BE2C (cell line): ENCODE data around the gene CCND2.

Experiments used
- DNase-seq: peaks from one replicate; pipeline ENCODE4 v3.0.0-alpha.2; 2020
- H3K27me3 ChIP-seq: fragments of 250-450 bp; sonication (Bioruptor Pico); 2 replicates; pipeline ENCODE4 v1.5.1; 2020; ENCODE audit warnings: mild to moderate bottlenecking
- H3K36me3 ChIP-seq: fragments of 250-450 bp; sonication (Bioruptor Pico); 2 replicates; pipeline ENCODE4 v1.5.1; 2020; ENCODE audit warnings: mild to moderate bottlenecking
- H3K4me1 ChIP-seq: fragments of 250-450 bp; sonication (Bioruptor Pico); 2 replicates; pipeline ENCODE4 v1.5.1; 2020
- H3K4me3 ChIP-seq: 2 replicates; pipeline ENCODE4 v1.5.1; 2011; ENCODE audit warnings: low read depth, low read length
- H3K9me3 ChIP-seq: fragments of 250-450 bp; sonication (Bioruptor Pico); 2 replicates; pipeline ENCODE4 v1.5.1; 2020
- TF ChIP-seq, protein P1 (sequence below): IDR thresholded peaks from 2 replicates; pipeline ENCODE4 v1.5.1; 2012; ENCODE audit warnings: mild to moderate bottlenecking, low read depth, low read length

CCND2 gene

GRCh38 chr12:4307593-4308333 is 34.2 kb downstream of the CCND2 start:
- no peaks in the 10 kb centered on the region for H3K36me3 ChIP-seq
- TF ChIP-seq, protein P1, sequence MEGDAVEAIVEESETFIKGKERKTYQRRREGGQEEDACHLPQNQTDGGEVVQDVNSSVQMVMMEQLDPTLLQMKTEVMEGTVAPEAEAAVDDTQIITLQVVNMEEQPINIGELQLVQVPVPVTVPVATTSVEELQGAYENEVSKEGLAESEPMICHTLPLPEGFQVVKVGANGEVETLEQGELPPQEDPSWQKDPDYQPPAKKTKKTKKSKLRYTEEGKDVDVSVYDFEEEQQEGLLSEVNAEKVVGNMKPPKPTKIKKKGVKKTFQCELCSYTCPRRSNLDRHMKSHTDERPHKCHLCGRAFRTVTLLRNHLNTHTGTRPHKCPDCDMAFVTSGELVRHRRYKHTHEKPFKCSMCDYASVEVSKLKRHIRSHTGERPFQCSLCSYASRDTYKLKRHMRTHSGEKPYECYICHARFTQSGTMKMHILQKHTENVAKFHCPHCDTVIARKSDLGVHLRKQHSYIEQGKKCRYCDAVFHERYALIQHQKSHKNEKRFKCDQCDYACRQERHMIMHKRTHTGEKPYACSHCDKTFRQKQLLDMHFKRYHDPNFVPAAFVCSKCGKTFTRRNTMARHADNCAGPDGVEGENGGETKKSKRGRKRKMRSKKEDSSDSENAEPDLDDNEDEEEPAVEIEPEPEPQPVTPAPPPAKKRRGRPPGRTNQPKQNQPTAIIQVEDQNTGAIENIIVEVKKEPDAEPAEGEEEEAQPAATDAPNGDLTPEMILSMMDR, result peak; percentile 83
- peak; percentile 81 for DNase-seq
- H3K27me3 ChIP-seq, result peaks cover 59% of the 10 kb centered on the region
- H3K9me3 ChIP-seq, result no peaks in the 10 kb centered on the region
- H3K4me3 ChIP-seq, result peak overlapping the region; percentile 31; the same call in 1 of the 2 replicates
- H3K4me1 ChIP-seq, result no peaks in the 10 kb centered on the region

DNA sequence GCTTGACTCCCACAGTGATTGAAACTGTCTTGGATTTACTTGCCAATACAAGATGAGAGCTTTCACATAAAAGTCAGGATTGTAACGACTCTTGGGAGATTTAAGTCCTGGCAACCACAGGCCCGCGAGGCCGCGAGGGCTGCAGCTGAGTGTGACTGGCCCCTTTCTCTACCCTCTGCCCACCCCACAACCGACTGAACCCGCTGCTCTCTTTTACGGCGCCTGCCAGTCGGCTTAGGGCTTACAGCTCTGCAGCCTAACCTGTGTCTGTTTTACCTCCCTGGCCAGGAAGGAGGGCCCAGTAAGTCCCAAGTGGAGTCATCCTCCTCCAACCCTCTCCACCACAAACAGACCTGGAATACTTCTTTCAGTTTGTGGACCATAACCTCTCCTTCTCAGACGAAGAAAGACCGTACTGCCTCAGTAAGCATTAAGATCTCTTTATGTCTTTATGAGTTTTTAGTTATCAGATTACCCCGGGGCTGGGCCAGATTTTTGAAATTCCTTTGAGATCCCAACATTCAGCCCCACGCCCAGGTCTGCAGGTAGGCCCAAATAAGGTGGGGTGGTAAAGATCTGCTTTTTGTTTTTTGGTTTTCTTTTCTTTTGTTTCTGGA is 34.9 kb downstream of the CCND2 start:
- H3K36me3 ChIP-seq, result no peaks in the 10 kb centered on the region
- no peaks in the 10 kb centered on the region for H3K9me3 ChIP-seq
- peaks cover 52% of the 10 kb centered on the region for H3K27me3 ChIP-seq
- H3K4me3 ChIP-seq, result peak overlapping the region; percentile 31; the same call in 1 of the 2 replicates
- no peak for DNase-seq
- no peaks in the 10 kb centered on the region for H3K4me1 ChIP-seq
- TF ChIP-seq, protein P1, result no peak

GRCh38 chr12:4311776-4312175 is 38.2 kb downstream of the CCND2 start:
- no peak for DNase-seq
- Histone ChIP-seq H3K4me1 (no peaks in the 10 kb centered on the region), H3K27me3 (peaks cover 33% of the 10 kb centered on the region), H3K9me3 (no peaks in the 10 kb centered on the region), H3K36me3 (no peaks in the 10 kb centered on the region), H3K4me3 (no peak overlapping the region)
- TF ChIP-seq, protein P1, result no peak

DNA sequence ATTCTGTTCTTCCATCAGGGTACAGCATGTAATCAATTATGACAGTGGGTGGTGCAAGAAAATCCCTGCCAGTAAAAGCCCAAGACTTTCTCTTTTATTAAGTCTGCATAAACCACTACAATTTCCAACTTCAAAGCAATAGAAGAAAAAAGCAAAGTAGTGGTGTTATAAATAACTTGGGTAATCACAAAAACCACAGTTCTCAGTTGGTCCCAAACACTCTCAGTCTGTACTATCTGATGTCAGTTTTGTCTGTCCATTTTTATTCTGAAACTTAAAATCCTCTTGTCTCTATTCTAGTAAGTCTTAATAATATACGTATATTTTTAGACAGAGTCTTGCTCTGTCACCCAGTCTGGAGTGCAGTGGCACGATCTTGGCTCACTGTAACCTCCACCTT is 38.7 kb downstream of the CCND2 start:
- peaks cover 33% of the 10 kb centered on the region for H3K27me3 ChIP-seq
- no peak for DNase-seq
- H3K4me1 ChIP-seq, result no peaks in the 10 kb centered on the region
- H3K9me3 ChIP-seq, result no peaks in the 10 kb centered on the region
- TF ChIP-seq, protein P1, result no peak
- no peaks in the 10 kb centered on the region for H3K36me3 ChIP-seq
- no peak overlapping the region for H3K4me3 ChIP-seq

DNA sequence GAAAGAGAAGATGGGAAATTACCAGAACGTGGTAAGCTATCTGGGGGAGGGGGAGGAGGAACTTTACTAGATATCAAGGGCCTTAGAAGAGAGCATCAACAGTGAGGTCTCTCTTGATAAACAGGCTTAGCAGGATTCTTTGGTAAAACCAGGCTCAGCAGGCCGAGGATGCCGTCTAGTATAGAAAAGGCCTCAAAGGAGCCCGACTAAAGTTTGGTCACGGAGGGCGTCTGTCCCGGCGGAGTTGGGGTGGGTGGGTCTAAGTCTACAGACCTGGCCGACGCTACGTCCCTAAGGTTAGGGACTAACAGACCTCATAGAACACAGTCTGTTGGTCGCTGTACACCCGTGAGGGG is 46.9 kb downstream of the CCND2 start:
- no peak for DNase-seq

More for the DNA sequence above, 46.9 kb downstream of the CCND2 start:
- Histone ChIP-seq H3K4me3 (peak overlapping the region; percentile 80), H3K9me3 (no peaks in the 10 kb centered on the region), H3K36me3 (no peaks in the 10 kb centered on the region), H3K27me3 (peaks cover 14% of the 10 kb centered on the region), H3K4me1 (no peaks in the 10 kb centered on the region)
- TF ChIP-seq, protein P1, result no peak
